NOMO-1 treated with dmso at 0.1 percent for 144 hours (cell line): ENCODE measurements around the gene UNC5C.

Experiments
- DNase-seq: peaks from one replicate; lab custom pipeline; 2025; ENCODE audit not compliant: unreplicated experiment; lab: John Stamatoyannopoulos, UW

Gene UNC5C

DNA sequence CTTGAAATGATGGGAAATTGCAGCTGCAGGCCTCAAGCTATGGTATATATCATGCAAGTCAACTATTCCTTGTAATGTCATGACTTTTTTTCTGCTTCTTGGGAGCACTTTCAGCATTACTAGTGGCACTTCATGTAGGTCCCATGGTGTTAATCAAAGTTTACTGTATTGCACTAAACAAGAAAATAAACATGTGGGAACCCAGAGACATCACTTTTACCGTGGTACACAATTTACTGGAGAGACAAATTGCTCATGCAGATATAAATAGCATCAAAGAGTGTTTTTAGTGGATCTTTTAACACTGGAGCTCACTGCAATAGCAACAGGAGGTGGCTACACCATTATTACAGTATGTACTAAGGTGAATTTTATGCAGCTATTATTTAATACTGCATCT, 79.2 kb downstream of the UNC5C start:
- DNase-seq = no peak

DNA sequence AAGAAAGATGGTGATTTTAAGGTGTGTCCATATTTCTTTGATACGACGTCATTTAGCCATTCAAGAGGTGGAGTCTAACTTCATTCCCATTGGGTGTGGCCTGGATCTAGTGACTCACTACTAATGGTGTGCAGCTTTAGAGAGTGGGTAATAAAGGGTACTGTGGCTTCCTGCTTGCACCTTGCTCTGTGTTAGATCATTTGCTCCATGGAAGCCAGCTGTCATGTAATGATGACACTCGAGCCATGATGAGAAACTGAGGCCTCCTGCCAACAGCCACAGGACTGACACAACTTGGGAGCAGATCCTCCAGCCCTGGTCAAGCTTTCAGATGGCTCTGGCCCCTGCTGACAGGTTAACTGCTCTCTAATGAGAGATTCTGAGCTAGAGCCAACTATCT, 82.0 kb downstream of the UNC5C start:
- no peak for DNase-seq

DNA sequence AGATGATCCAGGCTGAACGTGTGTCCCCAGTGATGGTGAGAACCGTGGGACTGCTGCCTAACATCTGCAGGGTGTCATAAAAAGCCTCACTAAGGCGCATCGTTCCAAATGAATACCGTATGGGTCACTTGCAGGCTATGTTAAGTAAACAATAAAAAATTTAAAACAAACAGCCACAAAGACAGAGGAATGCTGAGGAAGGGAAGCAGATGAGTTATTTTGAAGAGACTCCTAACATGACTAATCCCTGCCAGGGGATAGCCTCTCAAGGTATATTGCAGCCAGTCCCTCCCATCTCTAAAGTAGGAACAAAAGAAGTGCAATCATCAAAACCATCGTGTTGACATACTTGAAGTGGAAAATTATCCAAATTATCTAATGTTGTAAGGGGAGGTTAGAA, 83.8 kb downstream of the UNC5C start:
- DNase-seq = no peak

DNA sequence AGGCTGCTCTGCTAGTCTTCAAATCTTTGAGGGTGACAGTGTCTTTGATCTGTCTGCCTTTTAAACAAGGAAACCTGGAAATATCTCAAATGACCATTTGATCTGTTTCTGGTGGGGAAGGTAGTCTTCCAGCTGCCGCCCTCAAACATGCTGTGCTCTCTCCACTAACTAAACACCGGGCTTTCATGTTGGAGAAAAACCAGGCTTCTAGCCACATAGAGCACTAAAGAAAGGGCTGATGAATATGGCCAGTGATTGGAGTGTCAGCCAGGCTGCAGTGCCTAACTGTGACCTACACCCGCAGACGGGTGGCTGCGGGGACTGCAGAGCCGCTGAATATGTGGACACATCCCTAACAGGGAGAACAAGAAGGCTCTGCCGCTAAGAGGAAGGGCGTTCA, 85.9 kb downstream of the UNC5C start:
- DNase-seq = no peak

DNA sequence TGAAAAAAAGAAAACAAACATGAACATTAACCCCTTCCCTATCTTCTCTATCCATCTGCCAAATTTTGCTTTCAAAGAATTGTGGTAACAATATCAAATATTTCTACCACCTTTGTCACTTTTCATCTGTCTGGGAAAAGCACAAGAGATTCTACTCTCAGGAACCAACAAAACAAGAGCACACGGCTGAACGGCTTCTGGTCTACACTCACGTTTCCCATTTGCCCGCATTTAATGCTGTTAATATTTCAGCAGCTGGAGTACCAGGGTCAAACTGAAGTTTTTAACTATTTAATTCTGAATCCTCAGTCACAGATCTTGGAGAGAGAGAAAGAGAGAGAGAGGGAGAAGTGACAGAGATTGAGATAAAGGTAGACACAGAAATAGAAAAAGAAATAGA, 91.4 kb downstream of the UNC5C start:
- DNase-seq = no peak

DNA sequence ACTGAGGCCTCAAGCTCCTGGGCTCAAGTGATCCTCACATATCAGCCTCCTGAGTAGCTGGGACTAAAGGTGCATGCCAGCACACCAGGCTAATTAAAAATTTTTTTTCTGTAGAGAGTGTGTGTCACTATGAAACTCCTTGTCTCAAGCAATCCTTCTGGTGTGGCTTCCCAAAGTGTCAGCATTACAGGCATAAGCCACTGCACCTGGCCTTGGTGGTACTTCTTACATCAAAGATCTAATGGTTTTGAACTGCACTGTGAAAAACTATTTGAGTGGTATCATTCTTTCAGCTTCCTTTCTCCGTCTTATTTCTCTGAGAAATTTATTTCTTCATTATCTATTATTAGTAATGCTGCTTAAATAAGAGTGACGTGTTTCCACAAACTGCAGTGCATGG, 98.5 kb downstream of the UNC5C start:
- DNase-seq = no peak

DNA sequence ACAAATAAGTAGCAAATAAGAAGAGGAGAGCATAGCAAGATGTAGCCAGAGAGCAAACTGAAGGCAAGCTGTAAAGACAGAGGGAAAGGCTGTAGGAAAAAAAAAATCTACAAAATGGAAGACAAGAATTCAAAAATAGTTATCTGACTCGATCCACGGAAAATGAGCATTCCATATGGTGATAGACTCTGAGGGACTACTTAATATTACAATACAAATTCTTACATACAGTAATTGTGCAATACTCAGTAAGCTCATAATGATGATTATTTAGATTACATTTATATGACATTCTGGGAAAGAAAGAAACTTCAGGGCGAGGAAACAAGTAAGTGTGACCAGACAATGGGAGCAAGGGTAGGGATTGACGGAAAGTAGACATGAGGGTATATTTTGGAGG, 102.6 kb downstream of the UNC5C start:
- no peak for DNase-seq

DNA sequence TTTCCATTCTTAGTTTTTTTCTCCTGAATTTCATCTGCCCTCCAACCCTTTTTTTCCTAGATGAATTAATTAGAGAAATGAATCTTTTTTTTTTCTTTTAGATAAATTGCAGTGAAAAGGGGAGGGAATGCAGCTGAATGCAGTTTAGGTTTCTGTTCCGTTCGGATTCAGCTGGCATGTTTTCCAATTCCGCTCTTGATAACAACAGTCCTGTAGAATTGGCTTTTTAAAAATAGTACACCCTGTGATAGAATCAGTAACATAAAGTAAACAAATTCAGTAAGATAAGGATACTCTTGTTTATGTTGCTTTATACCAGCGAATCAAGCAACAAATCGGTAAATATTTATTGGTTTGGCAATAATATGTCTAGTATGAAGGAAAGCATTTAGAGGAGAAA, 103.5 kb downstream of the UNC5C start:
- DNase-seq = no peak

DNA sequence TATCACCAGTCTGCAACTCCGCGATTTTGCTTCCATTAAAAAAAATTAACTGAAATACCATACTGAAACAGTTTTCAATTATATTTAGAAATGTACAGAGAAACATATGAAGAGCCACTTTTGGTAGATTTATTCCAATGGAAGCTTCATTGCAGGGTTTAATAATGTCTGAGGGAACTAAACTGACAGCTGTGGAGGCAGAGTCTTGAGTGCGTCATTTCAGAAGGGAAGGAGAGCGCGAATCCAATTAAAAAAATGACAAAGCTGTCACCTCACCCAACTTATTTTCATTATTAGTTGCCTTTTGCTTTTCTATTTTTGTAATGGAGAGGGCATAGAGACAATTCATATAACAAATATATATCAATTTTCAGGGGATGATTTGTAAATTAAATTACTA, 104.0 kb downstream of the UNC5C start:
- DNase-seq = no peak

DNA sequence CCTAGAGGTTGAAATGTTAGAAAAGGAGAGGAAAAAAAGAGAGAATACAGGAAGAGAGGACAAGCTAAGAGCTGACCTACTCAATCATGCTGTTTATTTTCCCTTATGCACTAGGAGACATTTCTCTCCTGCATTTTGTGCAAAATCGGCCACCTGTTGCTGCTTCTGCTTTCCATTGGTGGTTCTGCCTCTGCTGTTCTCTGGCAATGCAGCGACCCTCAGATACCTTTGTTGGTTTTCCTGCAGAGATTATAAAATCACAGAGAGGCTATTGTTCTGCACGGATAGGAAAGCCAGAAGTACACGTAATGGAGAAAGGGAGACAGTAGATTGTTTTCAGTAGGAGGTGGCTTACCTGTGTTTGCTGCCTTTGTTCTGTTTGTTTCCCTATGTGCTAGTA, 108.9 kb downstream of the UNC5C start:
- no peak for DNase-seq

DNA sequence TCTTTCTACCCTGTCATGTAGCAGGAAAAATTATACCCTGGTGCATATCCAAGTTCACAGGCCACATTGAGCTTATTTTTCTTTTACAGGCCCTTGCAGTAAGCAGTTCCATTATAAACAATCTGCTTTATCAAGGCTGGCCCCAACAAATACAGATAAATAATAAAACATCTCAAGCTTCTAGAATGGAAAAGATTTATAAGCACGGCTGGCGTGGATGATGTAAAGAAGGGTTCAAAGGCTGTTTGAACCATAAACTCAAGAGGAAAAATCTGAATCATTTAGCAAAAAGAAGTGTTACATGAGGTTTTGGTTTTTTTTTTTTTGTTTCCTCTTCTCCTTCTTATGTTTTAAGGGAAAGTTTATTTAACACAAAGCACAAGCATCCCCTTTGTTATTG, 109.7 kb downstream of the UNC5C start:
- no peak for DNase-seq

DNA sequence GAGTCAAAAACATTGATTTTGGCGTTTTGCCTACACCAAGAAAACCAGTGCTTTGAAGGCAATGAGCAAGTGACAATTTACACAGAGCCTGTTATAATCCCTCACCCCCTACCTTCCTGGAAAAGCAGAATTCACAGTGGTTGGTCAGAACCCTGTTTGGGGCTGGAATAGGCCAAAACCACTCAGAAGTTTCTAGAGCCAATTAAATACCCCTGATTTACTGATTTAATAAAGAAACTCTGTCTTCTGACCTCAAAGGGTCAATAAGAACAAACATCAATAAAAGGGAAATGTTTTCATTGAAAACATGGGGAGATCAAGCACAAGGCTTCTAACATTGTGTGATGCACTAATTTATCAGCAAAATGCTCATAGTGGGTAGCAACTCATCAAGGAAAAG, 116.3 kb downstream of the UNC5C start:
- DNase-seq = no peak

DNA sequence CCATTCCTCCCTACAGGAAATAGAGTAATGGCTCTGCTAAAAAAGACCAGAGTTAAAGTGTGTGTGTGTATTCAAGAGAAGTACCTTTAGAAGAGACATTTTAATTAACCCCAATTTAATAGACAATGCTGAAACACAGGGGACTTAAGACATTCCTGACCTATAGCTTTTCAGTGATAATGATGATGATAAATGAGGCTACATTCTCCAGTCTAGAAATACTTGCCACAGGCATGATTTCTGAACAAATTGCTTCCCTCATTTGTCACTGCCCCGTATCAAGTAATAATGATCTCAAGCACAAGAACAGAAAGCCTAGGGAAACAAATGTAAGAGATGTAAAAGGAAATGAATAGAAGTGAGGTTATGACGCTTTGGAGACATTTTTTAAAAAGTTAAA, 117.1 kb downstream of the UNC5C start:
- DNase-seq = no peak

DNA sequence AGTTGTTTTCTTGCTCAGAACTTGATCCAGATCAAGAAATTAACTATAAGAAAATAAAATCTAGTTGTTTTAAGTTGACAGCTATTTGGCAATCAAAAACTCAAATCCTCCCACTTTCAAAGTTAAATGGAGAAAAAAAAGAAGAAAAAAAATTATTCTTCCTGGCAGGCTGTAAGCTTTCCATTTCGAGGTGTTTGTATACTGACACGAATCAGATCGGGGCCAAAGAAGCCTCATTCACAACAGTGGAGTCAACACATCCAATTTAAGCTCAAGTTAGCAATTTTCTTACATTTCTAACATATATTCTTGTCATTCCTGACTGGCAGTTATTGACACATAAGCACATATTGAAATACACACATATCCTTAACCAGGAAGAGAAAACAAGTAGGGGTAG, 119.4 kb downstream of the UNC5C start:
- no peak for DNase-seq

DNA sequence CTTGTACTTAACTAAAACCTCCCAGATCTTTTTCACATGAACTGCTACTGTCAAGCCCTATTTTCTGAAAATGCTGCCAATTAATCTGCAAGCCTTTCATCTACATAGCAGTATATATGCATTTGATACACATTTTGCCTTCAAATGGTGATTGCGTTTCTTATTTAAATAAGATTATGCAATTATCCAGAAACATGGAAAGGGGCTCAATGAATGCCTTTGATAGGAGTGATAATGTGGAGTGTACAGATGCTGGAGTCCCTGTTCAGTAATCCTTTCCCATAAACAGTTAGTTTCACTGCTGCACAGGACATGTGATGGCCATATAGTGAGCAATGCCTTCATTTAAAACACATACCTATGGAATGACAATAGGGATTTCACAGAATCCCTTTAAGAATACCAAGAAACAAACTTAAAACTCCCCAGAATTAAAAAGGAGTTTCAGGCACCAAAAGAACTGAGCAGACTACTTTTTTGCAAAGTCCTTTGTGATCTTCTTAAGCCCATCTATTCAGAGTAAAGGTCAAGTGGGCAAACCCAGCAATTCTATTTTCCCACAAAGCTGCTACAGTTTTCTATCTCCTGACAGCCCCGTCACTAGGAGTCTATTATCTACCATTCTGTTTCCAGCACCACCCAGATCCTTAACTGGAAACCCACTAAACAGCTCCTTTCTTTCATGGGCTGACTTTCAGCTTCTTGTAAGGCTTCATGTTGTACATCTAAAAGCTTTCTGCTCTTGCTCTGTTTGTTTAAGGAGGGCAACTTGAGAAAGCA, 120.3 kb downstream of the UNC5C start:
- no peak for DNase-seq

DNA sequence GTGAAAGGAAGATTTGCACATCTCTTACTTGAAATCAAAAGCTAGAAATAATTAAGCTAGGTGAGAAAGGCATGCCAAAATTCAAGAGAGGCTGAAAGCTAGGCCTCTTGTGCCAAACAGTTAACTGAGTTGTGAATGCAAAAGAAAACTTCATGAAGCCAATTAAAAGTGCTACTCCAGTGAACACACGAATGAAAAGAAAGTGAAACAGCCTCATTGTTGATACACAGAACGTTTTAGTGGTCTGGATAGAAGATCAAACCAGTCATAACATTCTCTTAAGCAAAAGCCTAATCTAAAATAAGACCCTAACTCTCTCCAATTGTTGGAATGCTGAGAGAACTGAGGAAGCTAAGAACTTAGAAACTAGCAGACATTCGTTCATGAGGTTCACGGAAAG, 122.3 kb downstream of the UNC5C start:
- no peak for DNase-seq

DNA sequence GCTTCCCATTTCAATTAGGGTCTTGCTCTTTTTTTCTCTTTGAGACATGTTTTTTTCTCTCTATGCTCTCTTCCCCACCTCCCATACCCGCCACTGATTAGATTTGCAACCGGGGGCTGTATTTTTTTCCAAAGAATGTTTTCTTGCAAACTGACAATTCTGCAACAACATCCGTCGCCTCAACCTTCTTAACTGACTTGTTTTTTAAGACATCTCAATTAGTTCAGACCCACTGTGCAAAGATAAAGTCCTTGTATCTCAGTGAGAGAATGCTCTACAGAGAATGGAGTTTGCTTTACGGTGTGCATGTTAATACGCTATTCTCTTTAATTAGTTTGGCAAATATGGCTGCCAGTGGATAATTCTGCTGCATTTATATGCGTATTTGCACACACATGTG, 126.3 kb downstream of the UNC5C start:
- no peak for DNase-seq

DNA sequence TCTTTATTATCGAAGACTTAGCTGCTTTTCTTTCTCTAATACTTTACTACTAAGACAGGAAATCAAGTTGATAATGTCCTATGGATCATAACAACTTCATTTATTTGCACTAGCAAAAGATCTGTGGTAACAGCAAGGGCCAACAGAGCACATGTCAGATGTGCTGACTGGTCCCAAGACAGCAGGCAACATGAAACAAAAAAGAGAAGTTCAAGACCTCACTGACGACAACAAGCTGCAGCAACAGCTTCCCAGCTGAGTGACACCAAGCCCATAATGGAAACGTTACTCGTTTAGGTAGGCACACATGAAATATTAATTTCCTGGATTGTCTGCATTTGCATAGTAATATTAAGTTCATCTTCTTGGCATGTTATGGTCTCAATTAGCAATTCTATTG, 126.9 kb downstream of the UNC5C start:
- DNase-seq = no peak

DNA sequence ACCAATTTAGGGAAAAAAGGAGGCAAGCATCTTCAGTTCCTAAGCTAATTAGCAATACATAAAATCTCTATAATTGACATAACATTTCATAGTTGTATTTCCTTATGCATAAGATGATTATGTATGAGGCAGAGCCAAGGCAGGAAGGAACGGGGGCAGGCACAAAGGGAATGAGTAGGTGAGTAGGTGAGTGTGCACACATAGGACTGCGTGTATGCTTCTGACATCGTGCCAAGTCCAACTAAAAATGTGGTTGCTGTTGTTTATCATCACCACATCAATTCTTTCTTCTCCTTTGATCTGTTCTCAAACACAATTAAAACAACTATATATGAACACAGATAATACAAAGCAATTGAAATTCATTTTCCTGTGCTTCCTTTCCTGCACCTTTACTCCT, 131.2 kb downstream of the UNC5C start:
- DNase-seq = no peak

DNA sequence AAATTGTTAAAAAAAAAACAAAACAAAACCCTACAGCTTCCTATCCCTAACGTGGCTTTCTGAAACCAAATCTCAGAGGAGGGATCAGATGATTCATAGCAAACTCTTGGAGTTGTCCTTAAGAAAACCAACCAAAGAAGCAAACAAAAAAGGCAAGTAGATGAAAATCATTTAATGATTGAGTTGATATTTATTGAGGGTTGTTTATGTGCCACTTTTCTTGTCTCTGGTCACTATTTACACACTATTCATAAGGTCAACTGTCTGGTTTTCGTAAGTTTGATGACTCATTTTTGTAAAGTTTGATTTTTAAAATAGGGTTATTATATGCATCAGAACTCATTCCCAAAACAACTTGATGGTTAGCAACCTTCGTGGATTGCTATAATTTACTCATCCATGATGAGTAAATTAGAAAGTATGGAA, 133.4 kb downstream of the UNC5C start:
- no peak for DNase-seq

DNA sequence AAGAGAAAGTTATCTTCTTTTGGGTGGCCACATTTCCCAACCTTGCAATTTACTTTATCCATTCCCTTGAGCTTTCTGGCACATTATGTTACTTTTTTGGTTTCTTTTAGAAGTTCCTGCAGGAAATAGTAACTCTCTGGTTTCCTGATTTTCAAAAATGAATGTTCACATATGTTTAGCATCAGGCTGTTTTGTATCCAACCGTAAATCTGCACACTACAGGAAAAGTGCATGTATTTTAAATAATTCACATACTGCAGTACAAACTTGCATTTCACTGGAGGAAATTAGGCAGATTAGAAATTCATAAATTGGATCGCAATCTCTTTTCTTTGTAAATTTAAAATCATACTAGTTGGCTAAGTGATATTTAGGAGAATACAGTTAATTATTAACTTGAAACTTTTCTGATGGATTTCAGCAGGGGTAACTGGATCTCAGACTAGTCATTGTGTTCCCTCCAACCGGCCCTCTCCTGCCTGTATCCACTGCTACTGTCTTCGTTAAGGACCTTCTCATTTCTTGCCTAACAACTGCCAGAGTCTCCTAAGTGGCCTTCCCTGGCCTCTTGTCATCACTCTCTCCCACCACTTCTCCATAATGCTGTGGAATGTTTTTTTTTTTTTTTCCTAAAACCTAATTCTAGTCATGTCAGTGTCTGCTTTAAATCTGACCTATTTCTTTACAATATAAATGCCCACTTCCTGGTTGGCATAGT, 137.2 kb downstream of the UNC5C start:
- no peak for DNase-seq

DNA sequence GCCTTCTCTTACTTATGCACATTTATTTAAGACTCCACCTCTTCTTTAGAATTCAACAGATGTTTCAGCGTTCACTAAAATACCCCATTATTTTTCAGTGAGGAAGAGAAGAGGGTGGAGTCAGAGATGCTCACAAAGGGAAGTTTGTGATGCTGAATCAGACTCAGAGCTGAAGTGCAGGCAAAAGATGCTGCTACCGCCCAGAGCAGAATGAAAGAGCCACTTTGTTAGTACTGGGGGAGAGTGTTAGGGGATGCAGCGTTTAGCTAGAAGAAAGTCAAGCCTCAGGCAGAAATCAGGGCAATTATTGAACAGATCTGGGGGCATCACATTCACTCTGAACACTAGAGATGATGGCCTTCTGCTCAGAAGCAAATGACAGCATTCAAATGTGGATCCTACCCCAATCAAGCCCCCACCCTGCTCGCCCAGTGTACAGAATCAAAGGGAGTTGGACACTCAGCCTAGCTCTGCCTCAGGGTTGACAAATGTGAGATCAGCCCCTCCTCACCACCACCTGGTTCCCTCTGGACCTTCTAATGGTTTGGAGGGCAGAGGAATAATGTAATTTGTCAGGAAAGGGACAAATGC, 138.3 kb downstream of the UNC5C start:
- DNase-seq = no peak
